H1 (cell line): ENCODE data around the gene CNDP2. TPM values are rescaled to one million over a fixed set of nuclear protein-coding genes. Genes with fewer than 3 reads are reported as not detected.

ENCODE experiments used
- CTCF ChIA-PET: fragments of 300-600 bp; sonication (Branson Sonifier 250); formaldehyde crosslinking; loops from one replicate; lab custom pipeline; 2021; ENCODE audit not compliant: partially characterized antibody; lab: Charles Lee
- POLR2A ChIA-PET: fragments of 300-600 bp; sonication (Branson Sonifier 250); formaldehyde crosslinking; loops from one replicate; lab custom pipeline; 2021; ENCODE audit warnings: inconsistent platforms; ENCODE audit not compliant: partially characterized antibody; lab: Charles Lee
- DNase-seq, 2 experiments: peaks; one replicate each; pipeline versions ENCODE4 v3.0.0 to v3.0.0-alpha.2; 2010 to 2022; ENCODE audit warnings: low spot score in 2 of 2, low read depth in 1 of 2, mixed read lengths in 1 of 2
- FAIRE-seq: peaks from 2 replicates; lab custom pipeline; 2011; peaks lifted over from hg19 to GRCh38; lab: Jason Lieb, UNC
- H2AFZ ChIP-seq: 2 replicates; pipeline ENCODE4 v1.8.1; 2012; ENCODE audit warnings: low read length, inconsistent platforms
- H2AK5ac ChIP-seq: 2 replicates; pipeline ENCODE4 v1.6.1; 2013; ENCODE audit warnings: low read depth, low read length
- H2BK120ac ChIP-seq: replicated peaks from 2 replicates; pipeline ENCODE3; 2013; ENCODE audit warnings: low read depth, low read length, inconsistent platforms
- H2BK12ac ChIP-seq: 2 replicates; pipeline ENCODE4 v1.6.1; 2013; ENCODE audit warnings: low read depth, low read length
- H2BK15ac ChIP-seq: 2 replicates; pipeline ENCODE4 v1.6.1; 2013; ENCODE audit warnings: low read length
- H2BK20ac ChIP-seq: 2 replicates; pipeline ENCODE4 v1.6.1; 2013; ENCODE audit warnings: low read length
- H2BK5ac ChIP-seq: 2 replicates; pipeline ENCODE4 v1.6.1; 2013; ENCODE audit warnings: low read depth, low read length
- H3K14ac ChIP-seq: 2 replicates; pipeline ENCODE4 v1.6.1; 2013; ENCODE audit warnings: inconsistent platforms; ENCODE audit not compliant: insufficient read length
- H3K18ac ChIP-seq: 2 replicates; pipeline ENCODE4 v1.6.1; 2013; ENCODE audit warnings: low read length; ENCODE audit errors: extremely low read depth
- H3K23ac ChIP-seq: 2 replicates; pipeline ENCODE4 v1.6.1; 2013; ENCODE audit warnings: inconsistent platforms; ENCODE audit not compliant: insufficient read length
- H3K23me2 ChIP-seq: 2 replicates; pipeline ENCODE4 v1.6.1; 2013; ENCODE audit warnings: low read depth, low read length
- H3K27ac ChIP-seq: 2 replicates; pipeline ENCODE4 v1.6.1; 2011; ENCODE audit warnings: low read depth, low read length, inconsistent platforms
- H3K27me3 ChIP-seq, 4 experiments: replicated peaks in 1 of 4; 1 replicate in 1 of 4; 2 replicates in 3 of 4; pipeline versions ENCODE4 v1.6.1 to v1.8.1; 2011 to 2013; ENCODE audit warnings: low read length in 3 of 4, mild to moderate bottlenecking in 3 of 4, inconsistent platforms in 2 of 4, mixed read lengths in 2 of 4, moderate library complexity in 1 of 4; ENCODE audit not compliant: control insufficient read depth in 3 of 4, insufficient read depth in 3 of 4; ENCODE audit errors: extremely low read depth in 1 of 4
- H3K36me3 ChIP-seq, 4 experiments: 2 replicates each; pipeline versions ENCODE4 v1.6.1 to v1.8.1; 2011 to 2013; ENCODE audit warnings: mild to moderate bottlenecking in 4 of 4, low read length in 3 of 4, moderate library complexity in 2 of 4, control low read depth in 1 of 4, inconsistent platforms in 1 of 4; ENCODE audit not compliant: insufficient read depth in 4 of 4, control insufficient read depth in 2 of 4
- H3K4ac ChIP-seq: replicated peaks from 2 replicates; pipeline ENCODE3; 2013; ENCODE audit warnings: low read length, low read depth, mixed read lengths, inconsistent platforms; ENCODE audit not compliant: insufficient read length
- H3K4me1 ChIP-seq, 4 experiments: replicated peaks in 1 of 4; 1 replicate in 1 of 4; 2 replicates in 3 of 4; pipeline versions ENCODE4 v1.6.1 to v1.8.1; 2011 to 2013; ENCODE audit warnings: low read length in 3 of 4, inconsistent platforms in 2 of 4, mixed read lengths in 1 of 4; ENCODE audit not compliant: insufficient read depth in 4 of 4, control insufficient read depth in 3 of 4
- H3K4me2 ChIP-seq, 2 experiments: 2 replicates each; pipeline versions ENCODE4 v1.6.1 to v1.8.1; 2011 to 2013; ENCODE audit warnings: low read depth in 2 of 2, low read length in 2 of 2, control low read depth in 1 of 2, inconsistent platforms in 1 of 2, mild to moderate bottlenecking in 1 of 2; ENCODE audit not compliant: insufficient read depth in 1 of 2
- H3K4me3 ChIP-seq, 4 experiments: fragments of 200-600, 300-600 bp in 1 of 4; sonication (generic), shearing (Covaris generic), sonication (Bioruptor Twin) in 1 of 4; 2 replicates each; pipeline versions ENCODE4 v1.5.1 to v1.8.1; 2011 to 2016; ENCODE audit warnings: low read length in 4 of 4, low read depth in 3 of 4, control low read depth in 2 of 4, inconsistent platforms in 2 of 4, mild to moderate bottlenecking in 2 of 4, mixed read lengths in 1 of 4, moderate library complexity in 1 of 4; ENCODE audit not compliant: insufficient read depth in 2 of 4; ENCODE audit errors: extremely low read depth in 1 of 4
- H3K56ac ChIP-seq: replicated peaks from 2 replicates; pipeline ENCODE3; 2013; ENCODE audit warnings: low read depth, mild to moderate bottlenecking, mixed read lengths, low read length, inconsistent platforms; ENCODE audit not compliant: insufficient read length
- H3K79me1 ChIP-seq: 2 replicates; pipeline ENCODE4 v1.6.1; 2013; ENCODE audit warnings: low read depth, low read length, control low read depth
- H3K79me2 ChIP-seq, 2 experiments: 2 replicates each; pipeline versions ENCODE4 v1.6.1 to v1.8.1; 2012 to 2013; ENCODE audit warnings: low read length in 2 of 2, mild to moderate bottlenecking in 2 of 2, inconsistent platforms in 1 of 2; ENCODE audit not compliant: insufficient read depth in 2 of 2, control insufficient read depth in 1 of 2
- H3K9ac ChIP-seq, 4 experiments: replicated peaks in 1 of 4; 1 replicate in 1 of 4; 2 replicates in 3 of 4; pipeline versions ENCODE4 v1.6.1 to v1.8.1; 2011 to 2013; ENCODE audit warnings: low read depth in 3 of 4, low read length in 3 of 4, control low read depth in 2 of 4, mild to moderate bottlenecking in 2 of 4, moderate library complexity in 2 of 4, inconsistent platforms in 1 of 4; ENCODE audit errors: extremely low read depth in 1 of 4
- H3K9me3 ChIP-seq, 2 experiments: 2 replicates each; pipeline versions ENCODE4 v1.6.1 to v1.8.1; 2012 to 2013; ENCODE audit warnings: mild to moderate bottlenecking in 2 of 2, moderate library complexity in 2 of 2, control low read depth in 1 of 2, inconsistent platforms in 1 of 2, low read depth in 1 of 2, low read length in 1 of 2, mixed read lengths in 1 of 2; ENCODE audit not compliant: insufficient read depth in 2 of 2
- H4K20me1 ChIP-seq, 2 experiments: replicated peaks in 1 of 2; 2 replicates each; pipeline versions ENCODE3 to v1.8.1; 2011 to 2013; ENCODE audit warnings: inconsistent platforms in 2 of 2, low read length in 2 of 2, mild to moderate bottlenecking in 1 of 2; ENCODE audit not compliant: insufficient read depth in 2 of 2, control insufficient read depth in 1 of 2
- H4K5ac ChIP-seq: 2 replicates; pipeline ENCODE4 v1.6.1; 2013; ENCODE audit warnings: low read length, low read depth, mixed read lengths, inconsistent platforms; ENCODE audit not compliant: insufficient read length
- H4K8ac ChIP-seq: 2 replicates; pipeline ENCODE4 v1.8.0; 2013; ENCODE audit warnings: mild to moderate bottlenecking, moderate library complexity, low read length, inconsistent platforms; ENCODE audit not compliant: insufficient read depth; ENCODE audit errors: extremely low read depth
- H4K91ac ChIP-seq: replicated peaks from 2 replicates; pipeline ENCODE3; 2013; ENCODE audit warnings: low read length, mixed read lengths, inconsistent platforms; ENCODE audit not compliant: insufficient read length
- EGR1 ChIP-seq: IDR thresholded peaks from 2 replicates; pipeline ENCODE4 v1.6.1; 2011; ENCODE audit warnings: low read depth, low read length, borderline replicate concordance
- HDAC6 ChIP-seq: IDR thresholded peaks from one replicate; pipeline ENCODE4 v1.7.1; 2012; ENCODE audit warnings: low read depth, mild to moderate bottlenecking, inconsistent platforms, low read length, moderate library complexity
- KDM1A ChIP-seq: fragments of 200-600, 300-600 bp; sonication (generic); IDR thresholded peaks from 2 replicates; pipeline ENCODE4 v1.7.1; 2016; ENCODE audit warnings: mild to moderate bottlenecking, low read length, borderline replicate concordance
- POLR2AphosphoS5 ChIP-seq: IDR thresholded peaks from 2 replicates; pipeline ENCODE4 v1.6.1; 2011; ENCODE audit warnings: low read depth, low read length
- RBBP5 ChIP-seq: IDR thresholded peaks from 2 replicates; pipeline ENCODE4 v1.7.1; 2012; ENCODE audit warnings: low read depth, mild to moderate bottlenecking, inconsistent platforms, low read length, moderate library complexity, borderline replicate concordance
- SP1 ChIP-seq: IDR thresholded peaks from 2 replicates; pipeline ENCODE4 v1.6.1; 2011; ENCODE audit warnings: low read depth, low read length
- TAF7 ChIP-seq: optimal IDR thresholded peaks from 2 replicates; pipeline ENCODE3; 2011; ENCODE audit warnings: low read depth, mild to moderate bottlenecking, inconsistent platforms, low read length, moderate library complexity, borderline replicate concordance
- ZNF274 ChIP-seq: IDR thresholded peaks from 2 replicates; pipeline ENCODE4 v1.7.0; 2012; ENCODE audit warnings: low read length, borderline replicate concordance; ENCODE audit errors: extremely low read depth
- WGBS, 2 experiments: shearing (Covaris generic) in 1 of 2; methylation state at CpG; one replicate each; pipeline versions ENCODE4 v1.1.6 to v1.1.7; 2013 to 2015; ENCODE audit warnings: low lambda C conversion rate in 2 of 2, mixed read lengths in 2 of 2, inconsistent platforms in 1 of 2, low coverage in 1 of 2, missing lambda C conversion rate in 1 of 2; ENCODE audit not compliant: insufficient replicate concordance in 2 of 2, insufficient coverage in 1 of 2, insufficient read length in 1 of 2; ENCODE audit errors: extremely low coverage in 1 of 2, missing lambda C conversion rate in 1 of 2; 5-methylcytosine and 5-hydroxymethylcytosine counted together
- polyA plus RNA-seq, 7 experiments: library from polyadenylated mRNA; depleted of rRNA in 3 of 7; stranded (reverse) in 5 of 7; unstranded in 2 of 7; fragments of >200 nt in 5 of 7; fragments of 200-250 nt in 2 of 7; gene quantifications; 1 replicate in 5 of 7; 2 replicates in 1 of 7; 4 replicates in 1 of 7; pipeline versions ENCODE4 v1.2.1 to v1.2.3, GENCODE V29; 2011 to 2013; ENCODE audit warnings: missing spikeins in 2 of 7, mixed read lengths in 2 of 7
- total RNA-seq: library from RNA; stranded (reverse); fragmentation: NEBNext Ultra II Directional; extraction: Animal tissue kit (Norgen Biotek cat#: 25700); gene quantifications from 2 replicates; pipeline ENCODE4 v1.2.1, GENCODE V29; 2021
- TF ChIP-seq, protein P1 (sequence below): IDR thresholded peaks from 2 replicates; pipeline ENCODE4 v1.6.1; 2011; ENCODE audit warnings: low read depth, mild to moderate bottlenecking, low read length; ENCODE audit not compliant: insufficient read depth
- TF ChIP-seq, protein P2 (sequence below): IDR thresholded peaks from 2 replicates; pipeline ENCODE4 v1.6.1; 2012; ENCODE audit warnings: inconsistent platforms
- TF ChIP-seq, protein P3 (sequence below): IDR thresholded peaks from 2 replicates; pipeline ENCODE4 v1.6.1; 2012; ENCODE audit warnings: inconsistent platforms

Gene CNDP2
- total and polyA plus RNA-seq, 2 of the 8 experiments (the other 6 are each of a cell fraction or from before 2014, with no cell fraction given), result 71.8 to 243 TPM

- H3K36me3 ChIP-seq, result no peaks in the 10 kb centered on the region
- 85% methylated on average over 20 of the region's 20 CpGs; no CpG with 5 or more reads in 1 of the 2 experiments for WGBS, 2 experiments
- TF ChIP-seq KDM1A (no peak), RBBP5 (no peak), HDAC6 (no peak), SP1 (no peak), POLR2AphosphoS5 (no peak), TAF7 (no peak), ZNF274 (no peak), EGR1 (no peak)
- TF ChIP-seq, protein P1, sequence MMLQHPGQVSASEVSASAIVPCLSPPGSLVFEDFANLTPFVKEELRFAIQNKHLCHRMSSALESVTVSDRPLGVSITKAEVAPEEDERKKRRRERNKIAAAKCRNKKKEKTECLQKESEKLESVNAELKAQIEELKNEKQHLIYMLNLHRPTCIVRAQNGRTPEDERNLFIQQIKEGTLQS, result no peak
- TF ChIP-seq, protein P2, sequence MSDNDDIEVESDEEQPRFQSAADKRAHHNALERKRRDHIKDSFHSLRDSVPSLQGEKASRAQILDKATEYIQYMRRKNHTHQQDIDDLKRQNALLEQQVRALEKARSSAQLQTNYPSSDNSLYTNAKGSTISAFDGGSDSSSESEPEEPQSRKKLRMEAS, result no peak
- TF ChIP-seq, protein P3, sequence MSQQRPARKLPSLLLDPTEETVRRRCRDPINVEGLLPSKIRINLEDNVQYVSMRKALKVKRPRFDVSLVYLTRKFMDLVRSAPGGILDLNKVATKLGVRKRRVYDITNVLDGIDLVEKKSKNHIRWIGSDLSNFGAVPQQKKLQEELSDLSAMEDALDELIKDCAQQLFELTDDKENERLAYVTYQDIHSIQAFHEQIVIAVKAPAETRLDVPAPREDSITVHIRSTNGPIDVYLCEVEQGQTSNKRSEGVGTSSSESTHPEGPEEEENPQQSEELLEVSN, result no peak
These were observed 44.7 kb downstream of the CNDP2 start for GRCh38 chr18:74540652-74541421.

More at GRCh38 chr18:74540652-74541421, 44.7 kb downstream of the CNDP2 start:
- Histone ChIP-seq H2BK15ac (no peak overlapping the region), H2BK120ac (no peak overlapping the region), H3K18ac (no peak overlapping the region), H2AFZ (no peak overlapping the region), H2BK5ac (no peak overlapping the region), H3K4me2 (no peak overlapping the region), H3K56ac (no peak overlapping the region), H3K9me3 (no peaks in the 10 kb centered on the region), H3K79me2 (no peaks in the 10 kb centered on the region), H3K14ac (no peak overlapping the region), H4K91ac (no peak overlapping the region), H3K23ac (no peak overlapping the region), H3K27ac (no peak overlapping the region), H2AK5ac (no peak overlapping the region), H2BK12ac (no peak overlapping the region), H4K20me1 (no peaks in the 10 kb centered on the region), H3K4me3 (no peak overlapping the region), H2BK20ac (no peak overlapping the region), H3K27me3 (no peaks in the 10 kb centered on the region), H3K9ac (no peak overlapping the region; a peak in 1 of 7 replicates), H3K4me1 (no peaks in the 10 kb centered on the region; a peak in 1 of 7 replicates), H3K4ac (no peak overlapping the region), H4K5ac (no peak overlapping the region), H4K8ac (no peak overlapping the region), H3K23me2 (no peaks in the 10 kb centered on the region), H3K79me1 (no peaks in the 10 kb centered on the region)
- FAIRE-seq (no peak), DNase-seq (no peak)
- ChIA-PET POLR2A (interaction anchor here (1.0 kb wide), 1 partner anchor 19 kb away, joined by 3 read pairs; no protein-coding TSS in a partner anchor), CTCF (interaction anchor here (0.7 to 2.6 kb wide), 4 partner anchors 11 to 23 kb away, joined by 3 to 14 read pairs (median 6); no protein-coding TSS in a partner anchor)
